ENCODE data around the gene AKR1E2.

DNA sequence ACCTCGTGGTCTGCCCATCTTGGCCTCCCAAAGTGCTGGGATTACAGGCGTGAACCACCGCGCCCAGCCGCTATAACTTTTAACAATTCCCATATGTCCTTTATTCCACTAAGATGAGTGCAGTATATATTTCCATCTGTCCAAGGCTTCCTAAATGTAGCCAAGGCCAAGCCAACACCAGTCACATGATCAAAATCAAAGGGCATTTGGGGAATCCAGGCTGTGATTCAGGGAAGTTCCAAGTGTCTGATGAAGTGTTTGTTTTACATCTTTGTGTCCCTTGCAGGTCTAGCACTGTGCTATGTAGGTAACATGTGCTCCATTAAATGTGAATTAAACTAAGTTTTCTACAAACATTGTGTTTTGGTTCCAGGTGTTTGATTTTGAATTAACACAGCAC, 20.8 kb downstream of the AKR1E2 start:
- TF ChIP-seq, protein P1, sequence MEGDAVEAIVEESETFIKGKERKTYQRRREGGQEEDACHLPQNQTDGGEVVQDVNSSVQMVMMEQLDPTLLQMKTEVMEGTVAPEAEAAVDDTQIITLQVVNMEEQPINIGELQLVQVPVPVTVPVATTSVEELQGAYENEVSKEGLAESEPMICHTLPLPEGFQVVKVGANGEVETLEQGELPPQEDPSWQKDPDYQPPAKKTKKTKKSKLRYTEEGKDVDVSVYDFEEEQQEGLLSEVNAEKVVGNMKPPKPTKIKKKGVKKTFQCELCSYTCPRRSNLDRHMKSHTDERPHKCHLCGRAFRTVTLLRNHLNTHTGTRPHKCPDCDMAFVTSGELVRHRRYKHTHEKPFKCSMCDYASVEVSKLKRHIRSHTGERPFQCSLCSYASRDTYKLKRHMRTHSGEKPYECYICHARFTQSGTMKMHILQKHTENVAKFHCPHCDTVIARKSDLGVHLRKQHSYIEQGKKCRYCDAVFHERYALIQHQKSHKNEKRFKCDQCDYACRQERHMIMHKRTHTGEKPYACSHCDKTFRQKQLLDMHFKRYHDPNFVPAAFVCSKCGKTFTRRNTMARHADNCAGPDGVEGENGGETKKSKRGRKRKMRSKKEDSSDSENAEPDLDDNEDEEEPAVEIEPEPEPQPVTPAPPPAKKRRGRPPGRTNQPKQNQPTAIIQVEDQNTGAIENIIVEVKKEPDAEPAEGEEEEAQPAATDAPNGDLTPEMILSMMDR (IDR thresholded peaks at IDR 0.05; ENCODE audit: low read depth, low read length, poor library complexity, severe bottlenecking), result no peak
- TF ChIP-seq EZH2phosphoT487 (IDR thresholded peaks at IDR 0.05; ENCODE audit: borderline replicate concordance, low read length), result no peak
